Muscle of arm (tissue), 12 donors: ENCODE data around the gene CDCA8. TPM values are rescaled to one million over a fixed set of nuclear protein-coding genes. Genes with fewer than 3 reads are reported as not detected.
"Not testable (repeated sequence)": the region's sequence is repeated elsewhere in the genome, so short reads cannot be mapped to it uniquely, and the experiment has no call there.

Source experiments
- DNase-seq: peaks from one replicate; pipeline ENCODE4 v3.0.0-alpha.2; 2013
- polyA plus RNA-seq, 12 donors: library from polyadenylated mRNA; unstranded; fragments of 120-200 nt; gene quantifications; one replicate each; pipeline ENCODE4 v1.2.1, GENCODE V29; 2013; ENCODE audit not compliant: insufficient read length in 12 of 12

CDCA8 gene
- polyA plus RNA-seq, 12 donors: 5.7 to 13.7 (median 8.9) TPM; not detected in 1

GRCh38 chr1:37671261-37671660 is 21.1 kb upstream of the CDCA8 start:
- DNase-seq: no peak

GRCh38 chr1:37672136-37672870 is 20.0 kb upstream of the CDCA8 start:
- DNase-seq: no peak

DNA sequence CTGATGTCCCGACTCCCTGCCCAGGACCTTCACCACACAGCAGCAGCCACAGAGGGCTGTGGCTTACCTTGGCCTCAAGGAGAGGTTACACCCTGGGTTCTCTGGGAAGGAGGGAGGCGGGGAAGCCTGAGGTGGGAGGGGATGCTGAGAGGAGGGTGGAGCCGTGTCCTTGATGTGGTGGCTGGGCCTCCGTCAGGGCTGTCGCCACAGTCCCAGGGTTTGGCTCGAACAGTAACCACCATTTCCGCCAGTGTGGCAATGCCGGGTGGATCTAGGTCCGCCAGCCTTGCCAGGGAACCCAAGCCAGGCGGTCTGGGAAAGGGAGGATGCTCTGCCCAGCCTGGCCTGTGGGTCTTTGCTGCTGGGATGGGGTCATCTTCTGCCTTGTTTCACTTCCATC is 18.4 kb upstream of the CDCA8 start:
- no peak for DNase-seq

- peak; percentile 62 for DNase-seq
These were observed 15.8 kb upstream of the CDCA8 start for GRCh38 chr1:37676281-37677142.

GRCh38 chr1:37677143-37677439 is 15.2 kb upstream of the CDCA8 start:
- DNase-seq: no peak

DNA sequence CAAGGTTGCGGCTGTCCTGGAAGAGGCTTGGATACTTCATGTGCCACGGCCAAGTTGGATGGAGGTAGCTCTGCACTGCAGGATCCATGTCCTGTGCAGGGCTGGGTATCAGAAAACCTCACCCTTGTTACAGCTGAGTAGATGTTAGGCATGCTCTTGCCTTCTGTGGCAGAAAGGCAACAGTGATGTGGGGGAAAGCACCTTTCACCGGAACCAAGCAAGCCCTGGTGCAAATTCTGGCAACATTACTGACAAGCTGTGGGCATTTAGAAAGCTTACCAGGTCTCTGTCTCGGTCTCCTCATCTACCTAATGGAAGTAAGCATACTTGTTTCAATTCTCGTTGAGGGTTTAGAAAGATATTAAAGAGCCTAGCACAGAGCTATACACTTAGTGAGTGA is 14.5 kb upstream of the CDCA8 start:
- no peak for DNase-seq

GRCh38 chr1:37680933-37681332 is 11.4 kb upstream of the CDCA8 start:
- no peak for DNase-seq

DNA sequence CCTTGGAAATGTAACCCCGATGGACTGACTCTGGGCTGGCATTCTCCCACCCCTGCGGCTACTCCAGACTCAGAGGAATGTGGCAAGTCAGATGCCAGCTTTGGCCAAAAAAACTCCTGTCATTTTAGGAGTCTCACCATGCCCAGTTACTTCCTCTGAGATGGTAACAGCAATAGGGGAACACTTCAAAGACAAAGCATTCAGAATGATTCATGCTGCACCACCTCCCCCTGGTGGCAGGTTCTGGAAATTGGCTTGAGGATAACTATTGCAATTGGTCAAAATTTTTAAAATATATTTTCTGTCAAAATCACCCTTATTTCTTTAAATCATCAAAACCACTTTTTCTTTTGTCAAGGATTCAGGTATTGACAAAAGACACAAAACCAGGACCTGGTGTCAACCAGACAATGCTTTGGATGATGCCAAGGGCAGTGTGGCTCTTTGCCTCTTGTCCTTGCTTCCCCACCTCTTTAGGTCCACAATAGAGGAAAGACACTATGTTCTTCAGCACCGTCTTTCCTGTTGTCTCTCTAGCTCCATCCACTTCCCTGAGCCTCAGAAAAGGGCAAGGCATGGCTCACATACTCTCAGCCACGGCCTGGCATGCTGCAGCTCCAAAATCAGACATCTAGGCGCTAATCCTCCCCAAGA is 9.9 kb upstream of the CDCA8 start:
- DNase-seq: peak; percentile 73

DNA sequence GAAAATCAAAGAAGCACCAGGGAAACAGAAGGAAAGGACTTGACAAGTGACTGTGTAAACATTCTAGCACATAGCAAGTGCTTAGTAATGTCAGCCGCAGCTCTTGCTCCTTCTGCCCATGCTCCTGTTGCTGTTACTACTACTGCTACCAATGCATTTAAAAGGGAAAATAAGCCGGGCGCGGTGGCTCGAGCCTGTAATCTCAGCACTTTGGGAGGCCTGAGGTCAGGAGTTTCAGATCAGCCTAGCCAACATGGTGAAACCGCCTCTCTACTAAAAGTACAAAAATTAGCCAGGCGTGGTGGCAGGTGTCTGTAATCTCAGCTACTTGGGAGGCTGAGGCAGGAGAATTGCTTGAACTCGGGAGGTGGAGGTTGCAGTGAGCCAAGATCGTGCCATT is 8.1 kb upstream of the CDCA8 start:
- not testable (repeated sequence) for DNase-seq

DNA sequence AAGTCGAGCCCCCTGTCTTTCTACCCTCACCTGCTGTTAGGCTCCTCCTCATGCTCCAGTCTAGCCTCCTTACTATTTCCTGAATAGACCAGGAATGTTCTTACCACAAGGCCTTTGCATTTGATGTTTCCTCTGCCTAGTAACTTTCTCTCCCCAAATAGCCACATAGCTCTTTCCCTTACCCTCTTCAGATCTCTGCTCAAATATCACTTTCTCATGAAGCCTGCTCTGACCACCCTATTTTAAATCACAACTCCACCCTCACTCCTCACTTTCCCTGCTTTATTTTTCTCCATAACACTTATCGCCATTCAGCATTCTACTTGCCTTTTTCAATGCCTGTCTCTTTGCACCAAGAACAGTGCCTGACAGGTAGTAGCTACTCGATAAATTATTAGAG is 6.6 kb upstream of the CDCA8 start:
- DNase-seq: no peak

- DNase-seq: not testable (repeated sequence)
These were observed 4.6 kb upstream of the CDCA8 start for GRCh38 chr1:37687764-37688163.

- no peak for DNase-seq
These were observed 3.4 kb upstream of the CDCA8 start for GRCh38 chr1:37688926-37689325.

- no peak for DNase-seq
These were observed 729 bp upstream of the CDCA8 start for GRCh38 chr1:37691497-37692077.

GRCh38 chr1:37692834-37693175 is 489 bp downstream of the CDCA8 start:
- no peak for DNase-seq

DNA sequence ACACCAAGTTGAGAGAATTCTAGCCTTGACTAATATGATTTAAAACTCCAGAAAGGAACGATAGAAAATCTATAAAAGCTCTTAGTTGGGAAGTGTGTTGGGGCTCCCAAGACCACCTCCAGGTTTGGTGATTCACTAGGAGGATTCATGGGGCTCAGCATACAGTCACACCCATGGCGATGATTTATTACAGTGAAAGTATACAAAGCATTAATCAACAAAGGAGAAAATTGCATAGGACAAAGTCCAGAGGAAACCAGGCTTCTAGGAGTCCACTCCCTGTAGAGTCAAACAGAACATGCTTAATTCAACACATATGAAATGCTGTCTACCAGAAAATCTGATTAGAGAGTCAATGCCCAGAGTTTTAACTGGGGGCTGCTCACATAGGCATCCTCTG is 4.8 kb downstream of the CDCA8 start:
- DNase-seq: no peak

DNA sequence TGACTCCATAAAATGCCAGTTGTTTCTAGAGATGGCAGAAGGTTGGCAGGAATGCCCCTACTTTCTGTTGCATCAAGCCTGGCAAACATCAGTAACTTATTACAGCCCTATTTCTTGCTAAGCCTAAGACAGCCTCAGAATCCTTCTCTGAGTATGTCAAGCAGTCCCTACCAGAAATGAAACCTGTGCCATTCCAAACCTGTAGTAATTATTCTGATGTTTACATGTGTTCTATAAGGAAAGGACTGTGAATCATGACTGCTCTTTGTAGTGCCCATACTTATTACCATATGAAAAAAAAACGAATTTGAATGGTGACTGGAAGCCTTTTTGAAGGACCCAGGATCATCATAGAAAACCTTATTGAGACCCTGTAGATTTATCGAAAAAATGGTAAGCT is 5.4 kb downstream of the CDCA8 start:
- no peak for DNase-seq

- DNase-seq: no peak
These were observed 6.8 kb downstream of the CDCA8 start for GRCh38 chr1:37699147-37699546.

- no peak for DNase-seq
These were observed 8.7 kb downstream of the CDCA8 start for GRCh38 chr1:37701051-37701450.

- no peak for DNase-seq
These were observed 10.7 kb downstream of the CDCA8 start for GRCh38 chr1:37703061-37703460.

DNA sequence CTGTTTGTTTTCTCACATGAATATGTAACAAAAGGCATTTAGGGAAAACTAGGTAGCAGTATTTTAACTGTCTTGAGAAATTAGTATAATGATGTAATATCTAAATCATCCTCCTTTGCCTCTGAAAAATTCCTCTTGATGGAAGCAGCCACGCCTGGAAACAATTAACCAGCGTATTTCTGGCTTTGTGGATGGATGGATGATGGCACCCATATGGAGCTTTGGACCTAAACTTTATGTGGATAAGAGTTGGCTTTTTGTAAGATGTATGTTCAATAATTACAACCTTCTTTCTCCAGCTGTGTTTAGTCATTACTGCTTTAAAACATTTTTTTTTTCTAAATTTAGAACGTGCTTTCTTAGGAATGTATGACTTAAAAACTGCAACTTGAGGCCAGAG is 12.7 kb downstream of the CDCA8 start:
- DNase-seq: no peak

- DNase-seq: no peak
These were observed 13.1 kb downstream of the CDCA8 start for GRCh38 chr1:37705399-37705798.

DNA sequence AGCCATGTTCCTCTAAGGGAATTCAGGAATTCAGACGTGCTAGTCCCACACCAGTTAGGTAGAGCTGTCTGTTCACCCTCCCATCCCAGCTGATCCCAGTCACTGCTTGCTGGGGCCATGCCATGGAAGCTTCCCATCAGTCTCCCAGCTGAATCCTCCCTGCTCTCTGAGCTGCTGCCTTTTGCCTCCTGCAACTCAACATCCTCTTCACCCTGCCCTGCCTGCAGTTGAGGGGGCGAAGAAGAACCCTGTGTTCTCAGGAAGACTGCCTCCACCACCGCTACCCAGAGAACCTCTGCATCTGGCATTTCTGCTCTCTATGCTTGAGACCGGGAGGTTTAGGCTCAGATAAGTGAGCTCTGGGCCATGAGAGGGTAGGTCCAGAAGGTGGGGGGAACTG is 16.2 kb downstream of the CDCA8 start:
- no peak for DNase-seq

DNA sequence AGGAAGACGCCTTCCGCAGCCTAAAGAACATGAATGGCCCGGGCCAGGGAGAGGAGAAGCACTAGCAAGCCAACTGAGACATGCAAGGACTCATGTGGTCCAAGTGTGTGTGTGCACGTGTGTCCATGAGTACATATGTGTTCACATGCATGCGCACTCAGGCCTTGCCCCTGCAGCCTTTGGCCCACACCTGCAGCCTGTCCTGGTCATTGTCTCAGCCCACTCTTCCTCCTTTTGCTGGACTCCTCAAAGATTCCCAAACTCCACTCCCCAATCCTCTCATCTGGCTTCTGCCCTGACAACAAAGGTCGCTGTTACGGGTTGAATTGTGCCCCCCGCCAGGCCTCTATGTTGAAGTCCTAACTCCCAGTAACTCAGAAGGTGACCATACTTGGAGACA is 21.9 kb downstream of the CDCA8 start:
- DNase-seq: no peak
